Type B pancreatic cell (in vitro differentiated cells): ENCODE data around the gene SMAD3. TPM values are rescaled to one million over a fixed set of nuclear protein-coding genes. Genes with fewer than 3 reads are reported as not detected.
A peak's percentile ranks its signal among the peaks of the same experiment; 100 is the strongest.

Source experiments
- DNase-seq: peaks from one replicate; pipeline ENCODE4 v3.0.0; 2021; ENCODE audit warnings: mixed read lengths; ENCODE audit not compliant: unreplicated experiment; ENCODE audit errors: extremely low spot score
- H3K27ac Mint-ChIP-seq: 2 replicates; pipeline ENCODE4 v1.8.0; 2021; ENCODE audit warnings: mild to moderate bottlenecking, mixed read lengths
- H3K27me3 Mint-ChIP-seq: 2 replicates; pipeline ENCODE4 v1.8.0; 2021; ENCODE audit warnings: mixed read lengths
- H3K36me3 Mint-ChIP-seq: 2 replicates; pipeline ENCODE4 v1.8.0; 2021; ENCODE audit warnings: mixed read lengths
- H3K4me1 Mint-ChIP-seq: one replicate; pipeline ENCODE4 v1.8.0; 2021; ENCODE audit warnings: mixed read lengths; ENCODE audit not compliant: unreplicated experiment
- H3K4me3 Mint-ChIP-seq: 2 replicates; pipeline ENCODE4 v1.8.0; 2021; ENCODE audit warnings: mild to moderate bottlenecking, mixed read lengths
- H3K9me3 Mint-ChIP-seq: 2 replicates; pipeline ENCODE4 v1.8.0; 2021; ENCODE audit warnings: mixed read lengths
- CTCF ChIP-seq: fragments of 200-600 bp; sonication (generic); conservative IDR thresholded peaks from 2 replicates; pipeline ENCODE4 v1.5.0; 2021; ENCODE audit warnings: antibody characterized with exemption, mild to moderate bottlenecking
- total RNA-seq: library from RNA; stranded (reverse); gene quantifications from 2 replicates; pipeline ENCODE4 v1.2.1, GENCODE V29; 2021; ENCODE audit warnings: low replicate concordance

Gene SMAD3
- total RNA-seq, 1 donor from 2014 or later: 52.0 TPM

DNA sequence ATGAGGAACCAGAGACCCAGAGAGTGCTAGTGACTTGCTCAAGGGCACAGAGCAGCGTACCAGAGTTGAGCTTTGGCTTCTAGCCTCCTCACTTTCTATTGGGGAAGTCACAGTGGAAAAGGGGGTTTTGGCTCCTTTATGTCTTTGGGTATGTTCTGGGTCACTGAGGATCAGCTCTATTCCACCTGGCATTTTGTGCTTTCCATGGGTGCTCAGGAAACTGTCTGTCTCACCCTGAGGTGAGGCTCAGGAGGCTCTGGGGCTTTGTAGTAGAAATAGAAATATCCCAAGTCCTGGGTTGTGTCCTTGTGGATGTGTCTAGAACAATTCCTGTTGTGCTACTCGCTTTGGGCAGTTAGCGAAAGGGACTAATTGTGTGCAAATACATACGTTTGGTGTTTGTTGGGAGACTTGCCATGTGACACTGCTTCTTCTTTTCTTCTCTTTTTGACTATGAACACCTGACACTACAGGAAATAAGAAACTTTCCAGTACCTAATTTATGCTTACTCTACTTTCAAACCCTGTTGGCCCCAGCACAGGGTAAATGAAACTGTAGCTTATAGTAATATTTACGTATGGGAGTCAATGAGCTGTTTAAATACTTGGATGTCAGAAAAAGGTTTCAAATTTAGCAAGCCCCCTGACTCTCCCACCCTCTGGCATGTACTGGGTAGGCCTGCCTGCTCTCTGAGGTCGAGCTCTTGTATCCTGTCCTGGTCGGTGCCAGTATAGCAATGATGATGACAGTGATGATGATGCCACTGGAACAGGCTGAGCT lies 35.6 kb downstream of the SMAD3 start:
- no peak overlapping the region for H3K4me3 Mint-ChIP-seq
- H3K4me1 Mint-ChIP-seq: peaks cover 50% of the 10 kb centered on the region
- H3K27ac Mint-ChIP-seq: no peak overlapping the region
- peaks cover 14% of the 10 kb centered on the region for H3K36me3 Mint-ChIP-seq
- DNase-seq: no peak
- TF ChIP-seq CTCF: no peak
- H3K9me3 Mint-ChIP-seq: no peaks in the 10 kb centered on the region
- no peaks in the 10 kb centered on the region for H3K27me3 Mint-ChIP-seq

- TF ChIP-seq CTCF: no peak
- Mint-ChIP-seq H3K9me3 (no peaks in the 10 kb centered on the region), H3K36me3 (peaks cover 10% of the 10 kb centered on the region), H3K4me3 (no peak overlapping the region), H3K27ac (no peak overlapping the region), H3K27me3 (no peaks in the 10 kb centered on the region), H3K4me1 (peaks cover 58% of the 10 kb centered on the region)
- DNase-seq: no peak
Measured at GRCh38 chr15:67101911-67102598, 36.7 kb downstream of the SMAD3 start.

DNA sequence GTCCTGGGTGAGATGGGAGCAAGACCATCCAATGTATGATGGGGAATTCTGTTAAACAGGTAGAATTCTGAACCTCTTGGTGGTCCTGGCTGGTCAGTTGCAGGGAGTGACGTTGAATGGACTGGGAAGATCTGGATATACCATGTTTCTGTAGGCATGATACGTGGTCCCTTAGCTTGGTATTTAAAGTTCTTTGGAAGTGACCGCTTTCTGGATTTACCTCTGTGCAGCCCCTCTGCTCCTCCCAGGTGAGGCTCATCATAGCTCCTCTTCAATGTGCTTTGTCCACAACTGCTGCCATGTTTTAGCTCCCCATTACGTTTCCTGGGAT lies 37.2 kb downstream of the SMAD3 start:
- Mint-ChIP-seq H3K4me3 (no peak overlapping the region), H3K27me3 (no peaks in the 10 kb centered on the region), H3K36me3 (peaks cover 5% of the 10 kb centered on the region), H3K9me3 (no peaks in the 10 kb centered on the region), H3K27ac (no peak overlapping the region), H3K4me1 (peaks cover 61% of the 10 kb centered on the region)
- no peak for TF ChIP-seq CTCF
- no peak for DNase-seq

GRCh38 chr15:67103021-67103420 lies 37.6 kb downstream of the SMAD3 start:
- Mint-ChIP-seq H3K4me1 (peaks cover 61% of the 10 kb centered on the region), H3K9me3 (no peaks in the 10 kb centered on the region), H3K4me3 (no peak overlapping the region), H3K27ac (peak overlapping the region; percentile 48), H3K36me3 (peaks cover 2% of the 10 kb centered on the region), H3K27me3 (no peaks in the 10 kb centered on the region)
- DNase-seq: no peak
- no peak for TF ChIP-seq CTCF

GRCh38 chr15:67103432-67103831 lies 38.0 kb downstream of the SMAD3 start:
- Mint-ChIP-seq H3K9me3 (no peaks in the 10 kb centered on the region), H3K4me1 (peaks cover 61% of the 10 kb centered on the region), H3K4me3 (no peak overlapping the region), H3K27ac (peak overlapping the region; percentile 94), H3K27me3 (no peaks in the 10 kb centered on the region), H3K36me3 (peaks cover 6% of the 10 kb centered on the region)
- no peak for DNase-seq
- no peak for TF ChIP-seq CTCF
